ENCODE data around the gene CTNNA1. TPM values are rescaled to one million over a fixed set of nuclear protein-coding genes. Genes with fewer than 3 reads are reported as not detected.

Gene CTNNA1
- total RNA-seq, 3 donors from 2014 or later (not counting 1 experiment from before 2014, with no cell fraction given): 34.4 to 53.0 (median 49.8) TPM

GRCh38 chr5:138898299-138898698 lies 145.1 kb downstream of the CTNNA1 start:
- Histone ChIP-seq H3K4me3 (ENCODE audit: low read length) (no peak overlapping the region), H3K27me3 (ENCODE audit: control insufficient read depth, insufficient read depth, low read length) (no peaks in the 10 kb centered on the region), H3K9me3 (ENCODE audit: control insufficient read depth, insufficient read depth, low read length) (no peaks in the 10 kb centered on the region), H3K36me3 (ENCODE audit: control insufficient read depth, insufficient read depth, low read length) (no peaks in the 10 kb centered on the region), H3K27ac (ENCODE audit: low read length) (no peak overlapping the region), H3K4me1 (ENCODE audit: control insufficient read depth, insufficient read depth, low read length) (no peaks in the 10 kb centered on the region)
- Mint-ChIP-seq H3K4me3 (no peak overlapping the region), H3K4me1 (peaks cover 0 to 5% of the 10 kb centered on the region in 2 donors), H3K27ac (no peak overlapping the region), H3K27me3 (ENCODE audit: low read depth in 2 of 2) (no peaks in the 10 kb centered on the region), H3K36me3 (no peaks in the 10 kb centered on the region), H3K9me3 (no peaks in the 10 kb centered on the region)
- ATAC-seq: no peak
- intact Hi-C loops (cut with micrococcal nuclease): no loop called here
- DNase-seq: no peak
- WGBS (ENCODE audit: insufficient coverage): 80% methylated on average over 1 of the region's 1 CpG
- no peak for TF ChIP-seq CTCF (IDR thresholded peaks at IDR 0.05)

- WGBS (ENCODE audit: insufficient coverage): 100% methylated on average over 2 of the region's 2 CpGs
- Histone ChIP-seq H3K4me3 (ENCODE audit: low read length) (no peak overlapping the region), H3K4me1 (ENCODE audit: control insufficient read depth, insufficient read depth, low read length) (no peaks in the 10 kb centered on the region), H3K27ac (ENCODE audit: low read length) (no peak overlapping the region), H3K27me3 (ENCODE audit: control insufficient read depth, insufficient read depth, low read length) (no peaks in the 10 kb centered on the region), H3K36me3 (ENCODE audit: control insufficient read depth, insufficient read depth, low read length) (no peaks in the 10 kb centered on the region), H3K9me3 (ENCODE audit: control insufficient read depth, insufficient read depth, low read length) (no peaks in the 10 kb centered on the region)
- no peak for TF ChIP-seq CTCF (IDR thresholded peaks at IDR 0.05)
- H3K9me3 Mint-ChIP-seq: no peaks in the 10 kb centered on the region
- ATAC-seq (no peak), DNase-seq (no peak)
- intact Hi-C loops (cut with micrococcal nuclease): no loop called here
- H3K4me3 Mint-ChIP-seq: no peak overlapping the region
- H3K27me3 Mint-ChIP-seq (ENCODE audit: low read depth in 2 of 2): no peaks in the 10 kb centered on the region
- peaks cover 0 to 5% of the 10 kb centered on the region in 2 donors for H3K4me1 Mint-ChIP-seq
- H3K36me3 Mint-ChIP-seq: no peaks in the 10 kb centered on the region
- no peak overlapping the region for H3K27ac Mint-ChIP-seq
Observed at GRCh38 chr5:138898742-138899141, 145.5 kb downstream of the CTNNA1 start.

GRCh38 chr5:138900281-138900965 lies 147.2 kb downstream of the CTNNA1 start:
- Histone ChIP-seq H3K4me3 (ENCODE audit: low read length) (no peak overlapping the region), H3K27me3 (ENCODE audit: control insufficient read depth, insufficient read depth, low read length) (no peaks in the 10 kb centered on the region), H3K4me1 (ENCODE audit: control insufficient read depth, insufficient read depth, low read length) (no peaks in the 10 kb centered on the region), H3K27ac (ENCODE audit: low read length) (no peak overlapping the region), H3K36me3 (ENCODE audit: control insufficient read depth, insufficient read depth, low read length) (no peaks in the 10 kb centered on the region), H3K9me3 (ENCODE audit: control insufficient read depth, insufficient read depth, low read length) (no peaks in the 10 kb centered on the region)
- 40% methylated on average over 3 of the region's 6 CpGs for WGBS (ENCODE audit: insufficient coverage)
- no peak for TF ChIP-seq CTCF (IDR thresholded peaks at IDR 0.05)
- intact Hi-C loops (cut with micrococcal nuclease): no loop called here
- DNase-seq (no peak), ATAC-seq (no peak)
- no peak overlapping the region for H3K4me3 Mint-ChIP-seq
- H3K36me3 Mint-ChIP-seq: no peaks in the 10 kb centered on the region
- no peaks in the 10 kb centered on the region for H3K4me1 Mint-ChIP-seq
- no peak overlapping the region for H3K27ac Mint-ChIP-seq
- no peaks in the 10 kb centered on the region for H3K9me3 Mint-ChIP-seq
- no peaks in the 10 kb centered on the region for H3K27me3 Mint-ChIP-seq (ENCODE audit: low read depth in 2 of 2)

GRCh38 chr5:138901716-138902115 lies 148.5 kb downstream of the CTNNA1 start:
- Histone ChIP-seq H3K36me3 (ENCODE audit: control insufficient read depth, insufficient read depth, low read length) (peaks cover 1% of the 10 kb centered on the region), H3K27me3 (ENCODE audit: control insufficient read depth, insufficient read depth, low read length) (no peaks in the 10 kb centered on the region), H3K4me1 (ENCODE audit: control insufficient read depth, insufficient read depth, low read length) (no peaks in the 10 kb centered on the region), H3K9me3 (ENCODE audit: control insufficient read depth, insufficient read depth, low read length) (no peaks in the 10 kb centered on the region), H3K4me3 (ENCODE audit: low read length) (no peak overlapping the region), H3K27ac (ENCODE audit: low read length) (no peak overlapping the region)
- ATAC-seq (no peak), DNase-seq (no peak)
- no peaks in the 10 kb centered on the region for H3K36me3 Mint-ChIP-seq
- no peak overlapping the region for H3K27ac Mint-ChIP-seq
- 97% methylated on average over 2 of the region's 2 CpGs for WGBS (ENCODE audit: insufficient coverage)
- no peak overlapping the region for H3K4me3 Mint-ChIP-seq
- no peaks in the 10 kb centered on the region for H3K27me3 Mint-ChIP-seq (ENCODE audit: low read depth in 2 of 2)
- H3K4me1 Mint-ChIP-seq: no peaks in the 10 kb centered on the region
- H3K9me3 Mint-ChIP-seq: no peaks in the 10 kb centered on the region
- intact Hi-C loops (cut with micrococcal nuclease): no loop called here
- no peak for TF ChIP-seq CTCF (IDR thresholded peaks at IDR 0.05)

Data from natural killer cell (primary cell).